Nephron progenitor cell (in vitro differentiated cells): Measurements from ENCODE around the gene UTP20.

Experiments
- DNase-seq: peaks from one replicate; pipeline ENCODE4 v3.0.0; 2021
- H3K27ac Mint-ChIP-seq: 2 replicates; pipeline ENCODE4 v1.8.0; 2021; ENCODE audit warnings: mild to moderate bottlenecking, moderate library complexity, mixed read lengths
- H3K27me3 Mint-ChIP-seq: 2 replicates; pipeline ENCODE4 v1.8.0; 2021; ENCODE audit warnings: mild to moderate bottlenecking, low read depth, mixed read lengths; ENCODE audit not compliant: poor library complexity
- H3K36me3 Mint-ChIP-seq: 2 replicates; pipeline ENCODE4 v1.8.0; 2021; ENCODE audit warnings: low read depth, mixed read lengths
- H3K4me1 Mint-ChIP-seq: 2 replicates; pipeline ENCODE4 v1.8.0; 2021; ENCODE audit warnings: mixed read lengths
- H3K4me3 Mint-ChIP-seq: 2 replicates; pipeline ENCODE4 v1.8.0; 2021; ENCODE audit warnings: mild to moderate bottlenecking, moderate library complexity, mixed read lengths
- H3K9me3 Mint-ChIP-seq: 2 replicates; pipeline ENCODE4 v1.8.0; 2021; ENCODE audit warnings: mild to moderate bottlenecking, moderate library complexity, mixed read lengths
- TF ChIP-seq, protein P1 (sequence below): fragments of 200-600 bp; sonication (generic); IDR thresholded peaks from 2 replicates; pipeline ENCODE4 v1.5.0; 2021; ENCODE audit warnings: antibody characterized with exemption

UTP20 gene

DNA sequence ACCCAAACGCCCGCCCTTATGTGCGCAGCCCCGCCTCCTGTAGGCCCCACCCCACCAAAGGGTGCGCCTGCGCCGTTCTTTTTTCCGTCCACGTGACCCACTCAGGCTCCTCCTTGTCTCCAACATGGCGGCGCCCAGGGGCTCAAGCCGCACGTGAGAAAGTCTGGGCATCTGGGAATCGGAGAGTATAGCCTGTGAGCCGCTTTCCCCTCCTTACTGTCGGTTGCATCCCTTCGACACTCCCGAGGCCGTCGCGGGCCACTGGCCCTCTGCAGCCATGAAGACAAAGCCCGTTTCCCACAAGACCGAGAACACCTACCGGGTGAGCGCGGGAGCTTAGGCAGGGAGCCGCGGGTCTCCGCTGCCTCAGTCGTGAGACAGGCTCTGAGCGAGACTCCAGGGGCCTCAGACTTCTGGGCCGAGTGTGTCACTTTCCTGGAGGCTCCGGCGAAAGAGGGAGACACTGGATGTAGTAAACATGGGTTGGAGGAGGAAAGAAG lies at the start of gene UTP20:
Gene UTP20 (plus strand): TSS at position 100 of the 500 bp plus-strand sequence. CDS start 178 bp downstream, at position 278.
- Mint-ChIP-seq H3K4me1 (peaks cover 15% of the 10 kb centered on the region), H3K27me3 (peaks cover 28% of the 10 kb centered on the region), H3K27ac (peak within 1 kb of the TSS; percentile 98), H3K9me3 (no peaks in the 10 kb centered on the region), H3K4me3 (peak within 1 kb of the TSS; percentile 97), H3K36me3 (peaks cover 15% of the 10 kb centered on the region)
- TF ChIP-seq, protein P1, sequence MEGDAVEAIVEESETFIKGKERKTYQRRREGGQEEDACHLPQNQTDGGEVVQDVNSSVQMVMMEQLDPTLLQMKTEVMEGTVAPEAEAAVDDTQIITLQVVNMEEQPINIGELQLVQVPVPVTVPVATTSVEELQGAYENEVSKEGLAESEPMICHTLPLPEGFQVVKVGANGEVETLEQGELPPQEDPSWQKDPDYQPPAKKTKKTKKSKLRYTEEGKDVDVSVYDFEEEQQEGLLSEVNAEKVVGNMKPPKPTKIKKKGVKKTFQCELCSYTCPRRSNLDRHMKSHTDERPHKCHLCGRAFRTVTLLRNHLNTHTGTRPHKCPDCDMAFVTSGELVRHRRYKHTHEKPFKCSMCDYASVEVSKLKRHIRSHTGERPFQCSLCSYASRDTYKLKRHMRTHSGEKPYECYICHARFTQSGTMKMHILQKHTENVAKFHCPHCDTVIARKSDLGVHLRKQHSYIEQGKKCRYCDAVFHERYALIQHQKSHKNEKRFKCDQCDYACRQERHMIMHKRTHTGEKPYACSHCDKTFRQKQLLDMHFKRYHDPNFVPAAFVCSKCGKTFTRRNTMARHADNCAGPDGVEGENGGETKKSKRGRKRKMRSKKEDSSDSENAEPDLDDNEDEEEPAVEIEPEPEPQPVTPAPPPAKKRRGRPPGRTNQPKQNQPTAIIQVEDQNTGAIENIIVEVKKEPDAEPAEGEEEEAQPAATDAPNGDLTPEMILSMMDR: no peak
- DNase-seq: peak; percentile 94

DNA sequence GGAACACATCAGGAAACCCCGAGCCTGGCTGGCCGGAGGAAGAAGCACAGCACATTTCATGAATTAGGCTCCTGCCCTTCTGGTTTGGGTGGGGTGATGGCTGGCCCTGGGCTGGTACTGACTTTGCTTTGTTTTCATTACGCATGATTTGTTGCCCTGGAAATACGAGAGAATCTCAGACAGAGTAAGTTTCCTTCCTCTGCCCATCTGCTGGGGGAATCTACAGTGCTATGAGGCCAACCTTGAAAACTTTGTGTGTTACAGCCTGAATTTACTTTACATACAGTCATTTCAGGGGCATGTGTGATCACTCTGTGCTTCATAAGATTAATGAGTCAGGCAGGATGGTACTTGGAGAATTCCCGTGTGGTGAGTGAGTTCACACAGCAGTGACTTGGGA lies 49.4 kb upstream of the UTP20 start:
- no peaks in the 10 kb centered on the region for H3K36me3 Mint-ChIP-seq
- DNase-seq: no peak
- no peaks in the 10 kb centered on the region for H3K27me3 Mint-ChIP-seq
- no peaks in the 10 kb centered on the region for H3K9me3 Mint-ChIP-seq
- TF ChIP-seq, protein P1: no peak
- no peak overlapping the region for H3K4me3 Mint-ChIP-seq
- no peaks in the 10 kb centered on the region for H3K4me1 Mint-ChIP-seq
- no peak overlapping the region for H3K27ac Mint-ChIP-seq

DNA sequence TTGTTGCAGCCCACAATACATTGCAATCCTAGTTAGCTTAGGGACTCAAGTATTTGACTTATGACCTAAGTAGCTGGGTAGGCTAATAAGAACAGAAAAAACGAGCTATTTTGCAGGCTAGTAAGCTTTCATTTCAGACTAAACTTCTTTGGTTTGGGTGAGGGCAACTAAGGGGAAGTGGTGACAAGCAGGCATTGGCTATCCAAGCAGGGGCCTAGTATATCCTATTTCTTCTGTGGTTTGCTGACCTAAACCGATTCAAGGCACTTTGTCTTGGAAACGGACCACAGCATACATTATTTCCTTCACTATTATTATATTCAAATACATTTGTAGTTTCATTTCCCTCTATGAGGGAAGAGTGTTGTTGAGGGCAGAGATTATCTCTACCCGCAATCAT lies 48.3 kb upstream of the UTP20 start:
- Mint-ChIP-seq H3K9me3 (no peaks in the 10 kb centered on the region), H3K4me1 (no peaks in the 10 kb centered on the region), H3K36me3 (no peaks in the 10 kb centered on the region), H3K27ac (no peak overlapping the region), H3K4me3 (no peak overlapping the region), H3K27me3 (no peaks in the 10 kb centered on the region)
- DNase-seq: no peak
- TF ChIP-seq, protein P1: no peak

DNA sequence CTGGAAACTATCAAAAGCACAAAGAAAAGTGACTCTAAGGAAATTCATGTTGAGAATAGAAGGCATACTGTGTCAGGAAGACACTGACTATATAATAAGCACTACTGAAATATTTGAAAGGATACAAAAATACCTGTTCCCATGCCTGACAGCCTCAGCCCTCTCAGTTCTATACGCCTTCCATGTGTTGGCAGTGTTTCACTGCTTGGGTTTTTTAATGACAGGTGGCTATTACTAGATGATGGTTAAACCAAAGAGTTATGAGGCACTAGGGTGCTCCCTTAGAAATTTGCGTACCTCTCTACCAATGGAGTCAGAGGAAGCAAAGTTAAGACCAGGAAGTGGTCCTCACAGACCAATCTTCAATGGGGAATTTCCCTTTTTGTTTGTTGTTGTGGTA lies 44.2 kb upstream of the UTP20 start:
- H3K4me1 Mint-ChIP-seq: no peaks in the 10 kb centered on the region
- H3K9me3 Mint-ChIP-seq: no peaks in the 10 kb centered on the region
- no peak overlapping the region for H3K27ac Mint-ChIP-seq

DNA sequence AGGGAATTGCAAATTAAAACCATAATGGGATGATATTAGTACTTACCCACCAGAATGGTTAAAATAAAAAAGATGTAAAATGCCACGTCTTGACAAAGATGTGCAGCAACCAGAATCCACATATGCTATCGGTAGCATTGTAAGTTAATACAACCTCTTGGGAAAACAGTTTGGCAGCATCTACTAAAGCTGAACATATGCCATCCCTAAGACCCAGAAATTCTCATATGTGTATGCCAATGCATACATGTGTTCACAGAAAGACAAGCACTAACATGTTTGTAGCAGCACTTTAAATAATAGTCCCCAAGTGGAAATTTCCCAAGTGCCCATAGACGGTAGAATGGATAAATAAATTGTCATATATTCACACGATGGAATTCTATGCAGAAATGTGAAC lies 41.6 kb upstream of the UTP20 start:
- no peak overlapping the region for H3K4me3 Mint-ChIP-seq
- no peak overlapping the region for H3K27ac Mint-ChIP-seq
- no peaks in the 10 kb centered on the region for H3K9me3 Mint-ChIP-seq
- no peaks in the 10 kb centered on the region for H3K4me1 Mint-ChIP-seq
- TF ChIP-seq, protein P1: no peak
- H3K27me3 Mint-ChIP-seq: no peaks in the 10 kb centered on the region
- DNase-seq: no peak
- H3K36me3 Mint-ChIP-seq: no peaks in the 10 kb centered on the region

More for the DNA sequence above, 44.2 kb upstream of the UTP20 start:
- no peak overlapping the region for H3K4me3 Mint-ChIP-seq
- TF ChIP-seq, protein P1: no peak
- DNase-seq: no peak
- no peaks in the 10 kb centered on the region for H3K27me3 Mint-ChIP-seq
- no peaks in the 10 kb centered on the region for H3K36me3 Mint-ChIP-seq

DNA sequence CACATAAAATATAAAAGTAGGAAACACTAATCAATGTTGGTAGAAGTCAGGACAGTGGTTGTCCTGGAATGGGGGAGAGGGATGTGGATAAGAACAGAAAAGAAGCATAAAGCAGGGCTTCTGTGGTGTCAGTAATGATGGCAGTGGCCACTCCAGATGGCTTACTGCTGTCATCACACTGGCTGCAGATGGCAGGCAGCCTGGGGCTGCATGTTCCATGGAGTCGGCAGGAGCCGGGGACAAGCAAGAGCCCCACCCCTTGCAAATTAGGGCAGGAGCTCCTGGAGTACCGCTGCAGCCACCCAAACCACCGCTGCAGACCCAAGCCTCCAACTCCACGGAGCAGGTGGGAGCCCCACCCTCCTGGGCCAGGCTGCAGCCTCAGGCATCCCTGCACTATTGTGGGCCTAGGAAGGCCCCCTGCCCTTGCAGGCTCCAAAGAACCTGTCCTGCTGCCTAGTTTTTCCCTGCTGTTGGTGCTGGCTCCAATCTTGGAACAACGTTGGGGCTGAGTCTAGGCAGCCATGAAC lies 41.0 kb upstream of the UTP20 start:
- TF ChIP-seq, protein P1: no peak

More for the DNA sequence above, 41.0 kb upstream of the UTP20 start:
- Mint-ChIP-seq H3K4me3 (no peak overlapping the region), H3K36me3 (no peaks in the 10 kb centered on the region), H3K27ac (no peak overlapping the region), H3K27me3 (no peaks in the 10 kb centered on the region), H3K4me1 (no peaks in the 10 kb centered on the region), H3K9me3 (no peaks in the 10 kb centered on the region)
- no peak for DNase-seq
